Trophoblast cell (in vitro differentiated cells and primary cell): ENCODE results near the gene DSCAM.

Experiments
- DNase-seq, 2 donors: peaks; one replicate each; pipeline ENCODE4 v3.0.0-alpha.2; 2016
- H2AFZ ChIP-seq: 2 replicates; pipeline ENCODE4 v1.6.1; 2013; ENCODE audit warnings: low read length, moderate library complexity, mild to moderate bottlenecking; ENCODE audit not compliant: insufficient read depth, poor library complexity
- H2AK5ac ChIP-seq: 2 replicates; pipeline ENCODE4 v1.6.1; 2013; ENCODE audit warnings: mild to moderate bottlenecking, low read length
- H2BK120ac ChIP-seq: 2 replicates; pipeline ENCODE4 v1.6.1; 2013; ENCODE audit warnings: low read length, mild to moderate bottlenecking, moderate library complexity; ENCODE audit not compliant: insufficient read depth, poor library complexity
- H2BK12ac ChIP-seq: 2 replicates; pipeline ENCODE4 v1.6.1; 2013; ENCODE audit warnings: mild to moderate bottlenecking, low read length, moderate library complexity
- H2BK5ac ChIP-seq: 2 replicates; pipeline ENCODE4 v1.6.1; 2013; ENCODE audit warnings: low read length, low read depth, moderate library complexity, mild to moderate bottlenecking; ENCODE audit not compliant: poor library complexity
- H3K14ac ChIP-seq: 2 replicates; pipeline ENCODE4 v1.6.1; 2013; ENCODE audit warnings: mild to moderate bottlenecking, low read length
- H3K18ac ChIP-seq: 2 replicates; pipeline ENCODE4 v1.6.1; 2013; ENCODE audit warnings: mild to moderate bottlenecking, low read length
- H3K23ac ChIP-seq: 2 replicates; pipeline ENCODE4 v1.6.1; 2013; ENCODE audit warnings: low read length
- H3K27ac ChIP-seq: 2 replicates; pipeline ENCODE4 v1.5.1; 2013; ENCODE audit warnings: low read depth, mild to moderate bottlenecking, inconsistent platforms, low read length, moderate library complexity
- H3K27me3 ChIP-seq: 2 replicates; pipeline ENCODE4 v1.6.1; 2013; ENCODE audit warnings: inconsistent platforms, mild to moderate bottlenecking, low read length, moderate library complexity; ENCODE audit not compliant: insufficient read depth
- H3K36me3 ChIP-seq, 2 experiments: 1 replicate in 1 of 2; 2 replicates in 1 of 2; pipeline ENCODE4 v1.6.1; 2013; ENCODE audit warnings: low read length in 2 of 2, mild to moderate bottlenecking in 2 of 2, moderate library complexity in 1 of 2; ENCODE audit not compliant: insufficient read depth in 2 of 2, control insufficient read depth in 1 of 2
- H3K4ac ChIP-seq: 2 replicates; pipeline ENCODE4 v1.6.1; 2013; ENCODE audit warnings: low read depth, mild to moderate bottlenecking, low read length, moderate library complexity
- H3K4me1 ChIP-seq, 2 experiments: 1 replicate in 1 of 2; 2 replicates in 1 of 2; pipeline ENCODE4 v1.6.1; 2013; ENCODE audit warnings: low read length in 2 of 2, mild to moderate bottlenecking in 2 of 2, moderate library complexity in 1 of 2; ENCODE audit not compliant: insufficient read depth in 2 of 2, control insufficient read depth in 1 of 2
- H3K4me2 ChIP-seq: 2 replicates; pipeline ENCODE4 v1.6.1; 2013; ENCODE audit warnings: inconsistent platforms, mild to moderate bottlenecking, low read length, moderate library complexity
- H3K4me3 ChIP-seq: 2 replicates; pipeline ENCODE4 v1.5.1; 2013; ENCODE audit warnings: mild to moderate bottlenecking, low read depth, low read length, inconsistent platforms
- H3K79me1 ChIP-seq: one replicate; pipeline ENCODE4 v1.6.1; 2013; ENCODE audit warnings: low read length
- H3K79me2 ChIP-seq: 2 replicates; pipeline ENCODE4 v1.6.1; 2013; ENCODE audit warnings: low read length, mild to moderate bottlenecking; ENCODE audit not compliant: control insufficient read depth, insufficient read depth, poor library complexity
- H3K9ac ChIP-seq: 2 replicates; pipeline ENCODE4 v1.6.1; 2013; ENCODE audit warnings: mild to moderate bottlenecking, low read length
- H3K9me3 ChIP-seq: 2 replicates; pipeline ENCODE4 v1.6.1; 2013; ENCODE audit warnings: low read depth, mild to moderate bottlenecking, control low read depth, inconsistent platforms, low read length; ENCODE audit not compliant: insufficient read depth
- H4K12ac ChIP-seq: 2 replicates; pipeline ENCODE4 v1.6.1; 2013; ENCODE audit warnings: low read depth, mild to moderate bottlenecking, low read length, moderate library complexity
- H4K8ac ChIP-seq: 2 replicates; pipeline ENCODE4 v1.6.1; 2013; ENCODE audit warnings: low read depth, mild to moderate bottlenecking, low read length, moderate library complexity
- H4K91ac ChIP-seq: one replicate; pipeline ENCODE4 v1.6.1; 2013; ENCODE audit warnings: low read depth, mild to moderate bottlenecking, low read length, moderate library complexity
- WGBS: extraction: QIAGEN DNeasy Blood & Tissue Kit; methylation state at CpG from one replicate; pipeline ENCODE4 v1.1.7; 2013; ENCODE audit warnings: missing lambda C conversion rate; ENCODE audit not compliant: insufficient read length, insufficient coverage; ENCODE audit errors: extremely low coverage; 5-methylcytosine and 5-hydroxymethylcytosine counted together

DSCAM gene

DNA sequence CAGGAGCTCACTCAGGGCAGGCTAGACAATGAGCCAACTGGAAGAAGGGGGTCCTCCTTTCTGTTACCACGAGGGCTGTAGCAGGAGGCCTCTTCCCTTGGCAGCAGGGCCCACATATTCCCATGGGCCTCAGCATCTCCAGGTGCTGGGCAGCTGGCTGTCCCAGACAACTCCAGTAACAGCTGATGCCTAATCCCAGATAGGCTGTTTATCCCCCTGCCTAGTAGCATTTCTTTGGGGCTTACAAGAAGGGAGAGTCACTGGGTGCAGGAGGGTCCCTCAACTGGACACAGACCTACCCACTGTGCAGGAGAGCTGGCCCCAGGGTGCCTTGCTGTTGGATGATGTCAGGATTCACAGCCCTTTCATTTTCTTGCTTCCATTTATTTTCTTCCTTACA, 278.2 kb downstream of the DSCAM start:
- Histone ChIP-seq H2BK5ac (no peak overlapping the region), H4K91ac (no peak overlapping the region), H3K4ac (no peak overlapping the region), H3K36me3 (no peaks in the 10 kb centered on the region), H4K8ac (no peak overlapping the region), H3K14ac (no peak overlapping the region), H3K18ac (no peak overlapping the region), H3K4me3 (no peak overlapping the region), H2BK120ac (no peak overlapping the region), H2BK12ac (no peak overlapping the region), H3K23ac (no peak overlapping the region), H4K12ac (no peak overlapping the region), H3K27ac (no peak overlapping the region), H2AFZ (no peak overlapping the region), H3K79me2 (no peaks in the 10 kb centered on the region), H3K9me3 (peaks cover 1% of the 10 kb centered on the region), H3K4me2 (no peak overlapping the region), H3K4me1 (no peaks in the 10 kb centered on the region), H3K9ac (no peak overlapping the region), H2AK5ac (no peak overlapping the region), H3K79me1 (no peaks in the 10 kb centered on the region), H3K27me3 (no peaks in the 10 kb centered on the region)
- no CpG with 5 or more reads among the region's 1 CpG for WGBS
- DNase-seq = no peak

DNA sequence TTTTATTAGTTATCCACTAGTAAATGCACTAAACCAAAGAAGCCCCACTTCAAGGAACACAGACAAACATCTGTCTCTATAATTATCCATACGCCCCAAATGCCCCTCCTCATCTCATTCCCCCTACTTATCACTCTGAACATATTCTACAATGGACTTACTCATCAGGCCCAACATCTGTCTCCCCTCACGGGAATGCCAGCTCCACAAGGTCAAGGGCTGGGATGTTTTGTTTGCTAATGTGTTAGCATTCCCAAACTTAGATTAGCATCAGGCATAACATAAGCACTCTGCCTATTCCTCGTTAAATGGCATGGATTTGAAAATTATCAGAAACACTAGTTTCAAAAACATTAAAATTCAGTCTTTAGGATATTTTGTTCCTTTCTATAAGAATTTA, 279.5 kb downstream of the DSCAM start:
- Histone ChIP-seq H3K27me3 (no peaks in the 10 kb centered on the region), H3K9ac (no peak overlapping the region), H3K18ac (no peak overlapping the region), H3K79me2 (no peaks in the 10 kb centered on the region), H2BK5ac (no peak overlapping the region), H4K12ac (no peak overlapping the region), H3K27ac (no peak overlapping the region), H2BK12ac (no peak overlapping the region), H3K36me3 (no peaks in the 10 kb centered on the region), H3K9me3 (peaks cover 1% of the 10 kb centered on the region), H3K4ac (no peak overlapping the region), H2AK5ac (no peak overlapping the region), H2AFZ (no peak overlapping the region), H3K4me2 (no peak overlapping the region), H4K91ac (no peak overlapping the region), H4K8ac (no peak overlapping the region), H3K14ac (no peak overlapping the region), H3K23ac (no peak overlapping the region), H3K4me3 (no peak overlapping the region), H3K79me1 (no peaks in the 10 kb centered on the region), H3K4me1 (no peaks in the 10 kb centered on the region), H2BK120ac (no peak overlapping the region)
- WGBS = no CpG with 5 or more reads among the region's 3 CpGs
- no peak for DNase-seq

DNA sequence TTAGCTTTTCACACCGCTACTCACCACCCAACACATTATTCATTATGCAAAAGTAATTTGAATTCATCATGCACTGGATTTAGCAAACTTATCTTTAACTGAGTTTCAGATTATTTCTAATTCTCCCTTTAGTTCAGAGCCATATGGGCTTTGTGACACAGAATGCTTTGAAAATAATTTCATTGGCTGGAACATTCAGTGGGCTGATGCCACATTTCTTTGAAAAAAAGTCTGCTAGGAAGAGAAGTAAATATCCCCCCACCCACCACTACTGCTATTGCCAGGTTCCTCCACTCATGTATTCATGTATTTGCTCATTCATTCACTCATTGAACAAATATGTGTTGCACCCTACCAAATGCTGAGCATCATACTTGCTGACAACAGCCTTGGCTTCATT, 280.5 kb downstream of the DSCAM start:
- H3K9ac ChIP-seq = no peak overlapping the region

DNA sequence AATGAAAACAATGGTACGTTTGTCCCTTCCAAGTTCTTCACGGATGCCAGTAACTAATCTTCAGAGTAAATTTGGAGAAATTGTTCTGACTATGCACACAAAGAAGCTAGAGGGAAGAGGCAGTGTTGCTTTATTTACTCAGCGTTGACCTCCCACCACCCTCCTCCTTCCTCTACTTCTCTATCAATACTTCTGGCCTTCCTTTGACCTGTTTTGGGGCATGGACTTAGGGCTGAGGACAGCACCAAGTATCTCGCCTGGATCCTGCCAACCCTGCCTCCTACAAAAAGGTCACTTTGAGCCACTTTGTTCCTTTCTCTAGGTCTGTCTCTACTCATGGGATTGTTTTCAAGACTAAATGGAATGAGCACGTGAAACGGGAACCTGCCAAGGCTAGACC, 282.6 kb downstream of the DSCAM start:
- H3K27ac ChIP-seq = no peak overlapping the region
- no peak overlapping the region for H2AK5ac ChIP-seq
- no peak overlapping the region for H2AFZ ChIP-seq
- H2BK12ac ChIP-seq = no peak overlapping the region
- H3K4me2 ChIP-seq = no peak overlapping the region
- H3K79me1 ChIP-seq = no peaks in the 10 kb centered on the region
- H2BK5ac ChIP-seq = no peak overlapping the region
- no peak overlapping the region for H3K18ac ChIP-seq
- peaks cover 1% of the 10 kb centered on the region for H3K9me3 ChIP-seq
- H3K27me3 ChIP-seq = no peaks in the 10 kb centered on the region
- H3K4me1 ChIP-seq = no peaks in the 10 kb centered on the region
- no peak overlapping the region for H4K12ac ChIP-seq
- no peak overlapping the region for H3K14ac ChIP-seq
- H3K9ac ChIP-seq = no peak overlapping the region
- no peak overlapping the region for H3K4me3 ChIP-seq
- WGBS = no CpG with 5 or more reads among the region's 6 CpGs
- H4K91ac ChIP-seq = no peak overlapping the region
- H3K4ac ChIP-seq = no peak overlapping the region
- H3K79me2 ChIP-seq = no peaks in the 10 kb centered on the region
- DNase-seq = no peak
- no peak overlapping the region for H3K23ac ChIP-seq
- H2BK120ac ChIP-seq = no peak overlapping the region
- H3K36me3 ChIP-seq = no peaks in the 10 kb centered on the region
- no peak overlapping the region for H4K8ac ChIP-seq

More for the DNA sequence above, 280.5 kb downstream of the DSCAM start:
- Histone ChIP-seq H2BK120ac (no peak overlapping the region), H3K27ac (no peak overlapping the region), H2AFZ (no peak overlapping the region), H3K14ac (no peak overlapping the region), H3K4me1 (no peaks in the 10 kb centered on the region), H3K18ac (no peak overlapping the region), H3K4me3 (no peak overlapping the region), H3K4me2 (no peak overlapping the region), H3K9me3 (peaks cover 1% of the 10 kb centered on the region), H4K8ac (no peak overlapping the region), H3K23ac (no peak overlapping the region), H3K79me1 (no peaks in the 10 kb centered on the region), H4K12ac (no peak overlapping the region), H2BK5ac (no peak overlapping the region), H3K27me3 (no peaks in the 10 kb centered on the region), H4K91ac (no peak overlapping the region), H3K79me2 (no peaks in the 10 kb centered on the region), H3K36me3 (no peaks in the 10 kb centered on the region), H3K4ac (no peak overlapping the region), H2AK5ac (no peak overlapping the region), H2BK12ac (no peak overlapping the region)
- no CpG with 5 or more reads among the region's 1 CpG for WGBS
- no peak for DNase-seq
